ENCODE results near the gene LRFN3.
"Not testable (repeated sequence)": the region's sequence is repeated elsewhere in the genome, so short reads cannot be mapped to it uniquely, and the experiment has no call there.

LRFN3 gene

DNA sequence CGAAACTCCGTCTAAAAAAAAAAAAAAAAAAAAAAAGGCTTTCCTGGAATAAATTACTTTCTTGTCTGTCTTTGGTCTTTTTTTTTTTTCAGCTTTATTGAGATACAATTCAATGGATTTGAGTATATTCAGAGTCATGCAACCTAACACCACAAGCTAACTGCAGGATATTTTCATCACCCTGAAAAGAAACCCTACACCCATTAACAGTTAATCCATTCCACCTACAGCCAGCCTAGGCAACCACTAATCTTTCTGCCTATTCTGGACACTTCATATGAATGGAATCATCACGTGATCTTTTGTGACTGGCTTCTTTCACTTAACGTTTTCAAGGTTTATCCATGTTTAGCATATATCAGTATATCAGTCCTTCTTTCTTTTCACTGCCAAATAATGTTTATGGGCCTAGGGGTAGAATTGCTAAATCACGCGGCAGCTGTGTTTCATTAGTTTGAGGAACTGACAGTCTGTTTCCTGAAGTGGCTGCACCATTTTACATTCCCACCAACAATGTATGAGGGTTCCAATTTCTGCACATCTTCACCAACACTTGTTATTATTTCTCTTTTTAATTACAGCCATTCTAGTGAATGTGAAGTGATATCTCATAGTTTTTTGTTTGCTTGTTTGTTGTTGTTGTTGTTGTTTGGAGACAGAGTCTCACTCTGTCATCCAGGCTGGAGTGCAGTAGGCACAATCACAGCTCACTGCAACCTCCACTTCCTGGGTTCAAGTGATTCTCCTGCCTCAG lies 19.9 kb downstream of the LRFN3 start:
- no peak overlapping the region for H3K4me3 ChIP-seq (ENCODE audit: low read depth, low read length)
- TF ChIP-seq, protein P1, sequence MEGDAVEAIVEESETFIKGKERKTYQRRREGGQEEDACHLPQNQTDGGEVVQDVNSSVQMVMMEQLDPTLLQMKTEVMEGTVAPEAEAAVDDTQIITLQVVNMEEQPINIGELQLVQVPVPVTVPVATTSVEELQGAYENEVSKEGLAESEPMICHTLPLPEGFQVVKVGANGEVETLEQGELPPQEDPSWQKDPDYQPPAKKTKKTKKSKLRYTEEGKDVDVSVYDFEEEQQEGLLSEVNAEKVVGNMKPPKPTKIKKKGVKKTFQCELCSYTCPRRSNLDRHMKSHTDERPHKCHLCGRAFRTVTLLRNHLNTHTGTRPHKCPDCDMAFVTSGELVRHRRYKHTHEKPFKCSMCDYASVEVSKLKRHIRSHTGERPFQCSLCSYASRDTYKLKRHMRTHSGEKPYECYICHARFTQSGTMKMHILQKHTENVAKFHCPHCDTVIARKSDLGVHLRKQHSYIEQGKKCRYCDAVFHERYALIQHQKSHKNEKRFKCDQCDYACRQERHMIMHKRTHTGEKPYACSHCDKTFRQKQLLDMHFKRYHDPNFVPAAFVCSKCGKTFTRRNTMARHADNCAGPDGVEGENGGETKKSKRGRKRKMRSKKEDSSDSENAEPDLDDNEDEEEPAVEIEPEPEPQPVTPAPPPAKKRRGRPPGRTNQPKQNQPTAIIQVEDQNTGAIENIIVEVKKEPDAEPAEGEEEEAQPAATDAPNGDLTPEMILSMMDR (IDR thresholded peaks at IDR 0.05; ENCODE audit: low read depth, low read length): no peak

DNA sequence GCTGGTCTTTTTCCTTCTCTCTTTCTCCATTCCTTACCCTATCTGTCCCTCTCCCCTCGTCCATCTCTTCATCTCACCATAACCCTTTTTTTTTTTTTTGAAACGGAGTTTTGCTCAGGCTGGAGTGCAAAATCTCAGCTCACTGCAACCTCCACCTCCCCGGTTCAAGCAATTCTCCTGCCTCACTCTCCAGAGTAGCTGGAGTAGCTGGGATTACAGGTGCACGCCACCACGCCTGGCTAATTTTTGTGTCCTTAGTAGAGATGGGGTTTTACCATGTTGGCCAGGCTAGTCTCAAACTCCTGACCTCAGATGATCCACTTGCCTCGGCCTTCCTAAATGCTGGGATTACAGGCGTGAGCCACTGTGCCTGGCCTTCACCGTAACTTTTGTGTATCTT lies 21.2 kb downstream of the LRFN3 start:
- H3K4me3 ChIP-seq (ENCODE audit: low read depth, low read length): not testable (repeated sequence)

DNA sequence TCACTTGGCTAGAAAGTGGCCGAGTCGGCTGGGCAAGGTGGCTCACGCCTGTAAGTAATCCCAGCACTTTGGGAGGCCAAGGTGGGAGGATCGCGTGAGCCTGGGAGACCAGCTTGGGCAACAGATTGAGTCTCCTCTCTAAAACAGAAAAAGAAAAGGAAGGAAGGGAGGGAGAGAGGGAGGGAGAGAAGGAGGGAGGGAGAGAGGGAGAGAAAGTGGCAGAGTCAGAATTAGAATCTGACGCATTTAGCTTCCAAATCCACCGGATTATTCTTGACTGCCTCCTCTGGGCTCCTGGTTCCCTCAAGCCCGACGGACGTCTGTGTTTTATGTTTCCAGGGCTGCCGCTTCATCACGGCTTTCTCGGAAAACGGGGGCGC lies 22.5 kb downstream of the LRFN3 start:
- TF ChIP-seq, protein P1 (IDR thresholded peaks at IDR 0.05; ENCODE audit: low read depth, low read length): no peak
- H3K4me3 ChIP-seq (ENCODE audit: low read depth, low read length): no peak overlapping the region

DNA sequence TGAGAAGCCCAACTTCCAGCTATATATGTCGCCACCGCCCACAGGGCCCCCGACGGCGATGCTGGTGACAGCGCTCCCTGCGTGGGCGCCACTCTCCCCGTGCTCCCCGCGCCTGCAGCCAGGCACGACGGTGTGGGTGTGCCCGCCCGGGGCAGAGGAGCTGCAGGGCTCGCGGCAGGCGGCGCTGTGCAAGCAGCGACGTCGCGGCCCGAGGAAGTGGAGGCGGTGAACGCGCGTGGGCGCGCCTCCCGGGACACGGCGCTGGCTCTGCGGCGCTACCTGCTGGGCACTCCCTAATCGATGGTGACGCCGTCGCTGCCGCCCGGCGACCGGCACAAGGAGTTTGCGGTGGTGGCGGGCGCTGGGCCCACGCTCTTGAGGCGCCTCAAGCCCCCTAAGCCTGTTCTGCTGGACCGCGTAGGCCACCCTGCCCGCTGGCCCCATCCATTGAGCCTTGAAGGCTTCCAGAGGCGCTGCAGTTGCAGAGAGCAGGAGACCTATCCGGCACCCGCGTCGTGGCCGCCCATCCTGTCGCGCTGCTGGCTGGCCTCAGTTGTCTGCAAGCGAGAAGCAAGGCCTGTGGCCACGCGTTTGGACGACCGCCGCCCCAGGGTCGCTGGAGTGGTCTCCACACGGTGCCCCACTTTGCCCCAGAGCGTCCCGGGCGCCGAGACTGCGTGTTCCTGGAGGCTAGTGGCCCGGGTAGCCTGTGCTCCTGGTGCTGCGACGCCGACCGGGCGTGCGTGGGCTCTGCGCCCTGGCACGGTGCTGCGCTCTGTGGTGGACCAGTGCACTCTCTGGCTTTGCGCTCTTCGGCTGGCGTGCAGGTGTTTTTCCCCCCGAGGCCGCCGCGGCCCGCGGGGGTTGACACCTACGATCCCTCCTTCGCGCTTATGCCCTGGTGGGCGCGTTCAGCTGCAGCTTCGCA lies 23.1 kb downstream of the LRFN3 start:
- H3K4me3 ChIP-seq (ENCODE audit: low read depth, low read length): no peak overlapping the region
- TF ChIP-seq, protein P1 (IDR thresholded peaks at IDR 0.05; ENCODE audit: low read depth, low read length): 0 out of 2 replicates have a peak, but pooled peaks have one; percentile 9

DNA sequence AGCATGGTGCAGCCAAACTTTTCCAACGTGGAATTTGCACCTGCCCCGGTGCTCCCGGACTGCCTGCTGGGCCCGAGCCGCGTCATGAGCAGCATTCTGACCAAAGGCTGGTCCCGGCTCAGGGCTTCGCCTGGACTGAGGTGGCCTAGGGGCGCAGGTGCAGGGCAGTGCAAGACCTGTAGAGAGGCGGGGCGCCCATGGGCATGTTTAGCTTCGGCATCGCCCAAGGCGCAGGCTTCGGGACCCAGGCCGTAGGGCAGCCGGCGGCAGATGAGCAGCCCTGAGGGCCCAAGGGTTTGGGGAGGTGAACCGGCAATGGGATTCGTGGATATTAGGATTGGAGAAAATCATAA lies 23.8 kb downstream of the LRFN3 start:
- no peak overlapping the region for H3K4me3 ChIP-seq (ENCODE audit: low read depth, low read length)
- TF ChIP-seq, protein P1 (IDR thresholded peaks at IDR 0.05; ENCODE audit: low read depth, low read length): no peak

DNA sequence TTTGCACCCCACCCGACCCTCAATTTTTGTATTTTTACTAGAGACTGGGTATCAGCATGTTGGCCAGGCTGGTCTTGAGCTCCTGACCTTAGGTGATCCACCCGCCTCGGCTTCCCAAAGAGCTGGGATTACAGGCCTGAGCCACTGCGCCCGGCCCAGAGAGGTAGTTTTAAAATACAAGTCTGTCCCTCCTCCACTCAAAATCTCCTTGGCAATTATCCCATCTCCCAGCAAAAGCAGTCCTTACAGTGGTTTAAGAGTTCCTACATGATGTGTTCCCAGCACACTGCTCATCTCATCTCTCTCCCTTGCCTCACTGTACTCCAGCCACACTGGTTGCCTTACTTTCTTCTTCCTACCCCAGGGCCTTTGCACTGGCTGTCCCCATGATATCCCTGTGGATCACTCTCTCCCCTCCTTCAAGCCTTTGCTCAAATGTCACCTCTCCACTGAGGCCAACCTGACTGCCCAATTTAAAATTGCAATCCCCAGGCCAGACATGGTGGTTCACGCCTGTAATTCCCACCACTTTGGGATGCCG lies 24.3 kb downstream of the LRFN3 start:
- no peak overlapping the region for H3K4me3 ChIP-seq (ENCODE audit: low read depth, low read length)
- TF ChIP-seq, protein P1 (IDR thresholded peaks at IDR 0.05; ENCODE audit: low read depth, low read length): no peak

DNA sequence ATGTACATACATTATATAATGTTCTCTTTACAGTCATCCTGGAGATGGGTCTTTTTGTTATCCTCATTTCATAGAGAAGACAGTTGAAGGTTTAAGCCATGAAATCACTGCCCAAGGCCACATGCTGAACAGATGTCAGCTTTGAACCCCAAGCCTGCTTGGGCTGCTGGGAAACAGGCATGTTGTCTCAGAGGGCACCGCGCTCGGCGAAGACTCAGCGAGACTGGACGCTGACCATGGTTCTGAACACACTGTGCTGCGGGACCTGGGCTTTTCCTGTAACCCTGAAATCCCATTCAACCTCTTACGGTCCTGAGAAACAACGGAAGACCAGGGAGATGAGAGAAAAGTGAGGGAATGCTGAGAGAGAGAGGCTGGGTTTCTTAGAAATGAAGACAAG lies 27.3 kb downstream of the LRFN3 start:
- H3K4me3 ChIP-seq (ENCODE audit: low read depth, low read length): no peak overlapping the region
- TF ChIP-seq, protein P1 (IDR thresholded peaks at IDR 0.05; ENCODE audit: low read depth, low read length): no peak
